ENCODE data around the gene PTPRU.
A peak's percentile ranks its signal among the peaks of the same experiment; 100 is the strongest.
"Not testable (repeated sequence)": the region's sequence is repeated elsewhere in the genome, so short reads cannot be mapped to it uniquely, and the experiment has no call there.

Gene PTPRU

DNA sequence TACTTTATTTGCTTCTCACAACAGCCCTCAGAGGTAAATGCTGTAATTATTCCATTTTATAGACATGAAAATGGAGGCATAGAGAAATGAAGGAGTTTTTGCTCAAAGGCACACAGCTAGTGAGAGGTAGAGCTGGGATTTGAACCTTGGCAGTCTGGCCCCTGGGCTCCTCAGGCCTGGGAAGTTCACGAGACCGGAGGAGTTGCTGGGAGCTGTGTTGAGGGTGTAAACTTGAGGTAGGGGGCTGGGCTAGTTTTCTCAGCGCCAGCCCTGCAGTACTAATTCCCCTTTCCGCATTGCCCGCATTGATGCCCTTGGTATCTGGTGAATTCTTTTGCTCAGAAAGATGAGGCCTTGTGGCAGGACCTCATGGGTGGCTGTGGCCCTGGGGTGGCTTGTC, 73.3 kb downstream of the PTPRU start:
- Histone ChIP-seq H3K27me3 (ENCODE audit: insufficient read depth, low read depth, severe bottlenecking) (no peaks in the 10 kb centered on the region), H3K9me3 (ENCODE audit: severe bottlenecking) (no peaks in the 10 kb centered on the region), H3K4me3 (ENCODE audit: low read depth, low read length) (no peak overlapping the region), H3K27ac (peak overlapping the region; percentile 10; the same call in 1 of the 2 replicates), H3K36me3 (peaks cover 18% of the 10 kb centered on the region)
- no peak for TF ChIP-seq CTCF (IDR thresholded peaks at IDR 0.05; ENCODE audit: low read depth, low read length)
- DNase-seq, result no peak

DNA sequence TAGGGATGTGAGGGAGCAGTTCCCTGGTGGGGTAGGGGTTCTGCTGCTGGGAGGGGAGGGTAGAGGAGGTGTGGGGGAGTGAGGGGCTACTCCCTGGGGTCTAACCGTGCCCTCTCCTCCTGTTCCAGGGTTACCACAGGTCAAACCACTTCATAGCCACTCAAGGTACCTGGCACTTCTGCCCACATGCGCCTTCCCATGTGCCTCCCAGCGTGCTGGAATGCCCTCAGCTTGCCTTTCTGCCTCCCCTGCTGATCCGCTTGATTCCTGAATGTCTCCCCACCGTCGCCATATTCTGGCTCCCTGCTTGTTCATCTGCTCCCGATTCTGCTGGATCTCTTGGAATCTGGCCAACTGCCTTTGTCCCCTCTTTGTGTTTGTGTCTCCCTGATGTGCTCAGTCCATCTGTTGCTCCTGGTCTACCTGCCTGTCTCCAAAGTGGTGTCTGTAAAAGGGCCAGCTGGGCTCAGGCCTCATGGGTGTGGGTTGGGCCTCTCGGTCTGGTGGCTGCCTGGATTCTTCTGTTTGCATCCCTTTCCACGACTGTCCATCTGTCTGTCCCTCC, 74.4 kb downstream of the PTPRU start:
- H3K27me3 ChIP-seq (ENCODE audit: insufficient read depth, low read depth, severe bottlenecking), result no peaks in the 10 kb centered on the region

DNA sequence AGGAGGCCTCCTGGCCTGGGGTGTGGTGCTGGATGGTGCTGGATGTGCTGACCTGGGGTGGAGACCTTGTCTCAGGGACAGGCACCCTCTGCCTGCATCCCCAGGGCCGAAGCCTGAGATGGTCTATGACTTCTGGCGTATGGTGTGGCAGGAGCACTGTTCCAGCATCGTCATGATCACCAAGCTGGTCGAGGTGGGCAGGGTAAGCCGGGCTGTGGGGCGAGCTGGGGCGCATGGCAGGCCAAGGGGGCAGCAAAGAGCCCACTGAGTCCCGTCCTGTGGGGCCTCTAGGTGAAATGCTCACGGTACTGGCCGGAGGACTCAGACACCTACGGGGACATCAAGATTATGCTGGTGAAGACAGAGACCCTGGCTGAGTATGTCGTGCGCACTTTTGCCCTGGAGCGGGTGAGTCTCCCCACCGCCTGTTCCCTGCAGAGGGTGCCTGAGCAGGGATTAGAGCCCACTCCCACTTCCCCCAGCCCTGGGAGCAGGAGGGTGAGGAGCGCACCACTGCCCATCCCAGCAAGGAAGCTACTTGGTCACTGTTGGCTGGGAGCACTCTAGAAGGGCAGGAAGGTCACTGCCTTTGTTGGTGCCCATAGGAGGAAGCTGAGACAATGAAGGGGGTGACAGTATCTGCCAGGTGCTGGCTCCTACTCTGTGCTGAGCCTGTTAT, 75.2 kb downstream of the PTPRU start:
- H3K36me3 ChIP-seq, result peaks cover 23% of the 10 kb centered on the region
- H3K9me3 ChIP-seq (ENCODE audit: severe bottlenecking), result no peaks in the 10 kb centered on the region
- H3K27me3 ChIP-seq (ENCODE audit: insufficient read depth, low read depth, severe bottlenecking), result no peaks in the 10 kb centered on the region
- no peak overlapping the region for H3K4me3 ChIP-seq (ENCODE audit: low read depth, low read length)
- H3K27ac ChIP-seq, result peak overlapping the region; percentile 15
- TF ChIP-seq CTCF (IDR thresholded peaks at IDR 0.05; ENCODE audit: low read depth, low read length), result no peak
- DNase-seq, result no peak

More for the DNA sequence above, 74.4 kb downstream of the PTPRU start:
- Histone ChIP-seq H3K9me3 (ENCODE audit: severe bottlenecking) (no peaks in the 10 kb centered on the region), H3K36me3 (peaks cover 17% of the 10 kb centered on the region), H3K27ac (peak overlapping the region; percentile 2; the same call in 1 of the 2 replicates), H3K4me3 (ENCODE audit: low read depth, low read length) (no peak overlapping the region)
- DNase-seq, result peak; percentile 25
- TF ChIP-seq CTCF (IDR thresholded peaks at IDR 0.05; ENCODE audit: low read depth, low read length), result no peak

- H3K4me3 ChIP-seq (ENCODE audit: low read depth, low read length), result no peak overlapping the region
- TF ChIP-seq CTCF (IDR thresholded peaks at IDR 0.05; ENCODE audit: low read depth, low read length), result no peak
- peak; percentile 27 for DNase-seq
Measured at GRCh38 chr1:29312469-29313461, 76.4 kb downstream of the PTPRU start.

DNA sequence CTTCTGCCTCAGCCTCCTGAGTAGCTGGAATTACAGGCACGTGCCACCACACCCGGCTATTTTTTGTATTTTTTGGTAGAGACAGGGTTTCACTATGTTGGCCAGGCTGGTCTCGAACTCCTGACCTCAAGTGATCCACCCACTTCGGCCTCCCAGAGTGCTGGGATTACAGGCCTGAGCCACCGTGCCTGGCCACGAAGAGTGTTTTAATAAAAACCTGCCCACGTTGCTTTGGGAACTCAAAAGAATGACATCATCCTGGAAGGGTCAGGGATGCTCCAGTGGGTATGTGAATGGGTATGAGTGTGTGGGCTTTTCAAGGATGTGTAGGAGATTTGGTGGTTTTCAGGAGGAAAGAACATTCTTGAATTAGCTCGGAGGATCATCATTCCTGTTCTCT, 78.4 kb downstream of the PTPRU start:
- not testable (repeated sequence) for H3K9me3 ChIP-seq (ENCODE audit: severe bottlenecking); DNase-seq; H3K4me3 ChIP-seq (ENCODE audit: low read depth, low read length); H3K27me3 ChIP-seq (ENCODE audit: insufficient read depth, low read depth, severe bottlenecking); H3K27ac ChIP-seq
- H3K36me3 ChIP-seq, result peaks cover 23% of the 10 kb centered on the region

More at GRCh38 chr1:29312469-29313461, 76.4 kb downstream of the PTPRU start:
- H3K36me3 ChIP-seq, result peaks cover 23% of the 10 kb centered on the region
- H3K9me3 ChIP-seq (ENCODE audit: severe bottlenecking), result no peaks in the 10 kb centered on the region
- H3K27ac ChIP-seq, result peak overlapping the region; percentile 58
- H3K27me3 ChIP-seq (ENCODE audit: insufficient read depth, low read depth, severe bottlenecking), result no peaks in the 10 kb centered on the region

DNA sequence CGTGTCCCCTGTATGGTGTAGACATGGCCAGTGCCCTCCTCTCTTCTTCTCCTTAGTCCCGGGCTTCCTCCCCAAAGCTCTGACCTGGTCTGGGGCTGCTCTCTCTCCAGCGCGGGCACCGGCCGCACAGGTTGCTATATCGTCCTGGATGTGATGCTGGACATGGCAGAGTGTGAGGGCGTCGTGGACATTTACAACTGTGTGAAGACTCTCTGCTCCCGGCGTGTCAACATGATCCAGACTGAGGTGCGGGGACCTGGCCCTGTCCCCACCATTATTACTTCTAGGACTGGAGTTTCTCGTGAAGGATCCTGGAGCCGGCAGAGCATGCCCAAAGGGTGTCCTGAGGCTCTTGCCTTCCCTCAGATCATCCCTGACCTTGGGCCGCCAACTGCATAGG, 78.9 kb downstream of the PTPRU start:
- Histone ChIP-seq H3K4me3 (ENCODE audit: low read depth, low read length) (no peak overlapping the region), H3K27ac (no peak overlapping the region), H3K9me3 (ENCODE audit: severe bottlenecking) (no peaks in the 10 kb centered on the region), H3K27me3 (ENCODE audit: insufficient read depth, low read depth, severe bottlenecking) (no peaks in the 10 kb centered on the region), H3K36me3 (peaks cover 23% of the 10 kb centered on the region)
- no peak for TF ChIP-seq CTCF (IDR thresholded peaks at IDR 0.05; ENCODE audit: low read depth, low read length)
- DNase-seq, result no peak
